ENCODE measurements around the gene NARS2. TPM values are rescaled to one million over a fixed set of nuclear protein-coding genes. Genes with fewer than 3 reads are reported as not detected.

NARS2 gene
- total RNA-seq, 1 experiment from 2014 or later: 46.7 TPM

- Histone ChIP-seq H3K4me1 (ENCODE audit: insufficient read depth, low read length, poor library complexity, severe bottlenecking) (no peaks in the 10 kb centered on the region), H3K4me3 (ENCODE audit: low read depth, low read length, poor library complexity, severe bottlenecking) (no peak overlapping the region), H3K36me3 (ENCODE audit: insufficient read depth, low read length, poor library complexity, severe bottlenecking) (no peaks in the 10 kb centered on the region), H3K27me3 (replicated peaks; ENCODE audit: insufficient read depth, low read depth, low read length, poor library complexity) (no peaks in the 10 kb centered on the region), H3K27ac (ENCODE audit: low read depth, low read length, poor library complexity, severe bottlenecking) (no peak overlapping the region), H3K9me3 (ENCODE audit: low read depth, low read length, poor library complexity, severe bottlenecking) (no peaks in the 10 kb centered on the region)
- ChIA-PET CTCF (no interaction called here), POLR2A (ENCODE audit: low non-redundant PET) (no interaction called here)
- TF ChIP-seq CTCF (conservative IDR thresholded peaks at IDR 0.05; ENCODE audit: low read depth, low read length) (no peak), EZH2 (IDR thresholded peaks at IDR 0.05; ENCODE audit: borderline replicate concordance, low read depth, low read length, poor library complexity, severe bottlenecking) (no peak)
- no peak for DNase-seq (ENCODE audit: low spot score)
- intact Hi-C loops (cut with micrococcal nuclease; ENCODE audit: unreplicated experiment): no loop called here
- BruUV-seq (replicated peaks): no TSS peak
Measured at GRCh38 chr11:78547931-78548705, 26.5 kb downstream of the NARS2 start.

- Histone ChIP-seq H3K9me3 (ENCODE audit: low read depth, low read length, poor library complexity, severe bottlenecking) (no peaks in the 10 kb centered on the region), H3K36me3 (ENCODE audit: insufficient read depth, low read length, poor library complexity, severe bottlenecking) (no peaks in the 10 kb centered on the region), H3K27me3 (replicated peaks; ENCODE audit: insufficient read depth, low read depth, low read length, poor library complexity) (no peaks in the 10 kb centered on the region), H3K27ac (ENCODE audit: low read depth, low read length, poor library complexity, severe bottlenecking) (peak overlapping the region; percentile 0), H3K4me3 (ENCODE audit: low read depth, low read length, poor library complexity, severe bottlenecking) (no peak overlapping the region), H3K4me1 (ENCODE audit: insufficient read depth, low read length, poor library complexity, severe bottlenecking) (peaks cover 6% of the 10 kb centered on the region)
- POLR2A ChIA-PET (ENCODE audit: low non-redundant PET): no interaction called here
- TF ChIP-seq CTCF (conservative IDR thresholded peaks at IDR 0.05; ENCODE audit: low read depth, low read length) (no peak), EZH2 (IDR thresholded peaks at IDR 0.05; ENCODE audit: borderline replicate concordance, low read depth, low read length, poor library complexity, severe bottlenecking) (no peak)
- peak; percentile 23 for DNase-seq (ENCODE audit: low spot score)
- BruUV-seq (replicated peaks): no TSS peak
- CTCF ChIA-PET: no interaction called here
- intact Hi-C loops (cut with micrococcal nuclease; ENCODE audit: unreplicated experiment): no loop called here
Measured at GRCh38 chr11:78542007-78542406, 32.7 kb downstream of the NARS2 start.

GRCh38 chr11:78541537-78541936 is 33.1 kb downstream of the NARS2 start:
- no TSS peak for BruUV-seq (replicated peaks)
- CTCF ChIA-PET: no interaction called here

More at GRCh38 chr11:78541537-78541936, 33.1 kb downstream of the NARS2 start:
- H3K4me3 ChIP-seq (ENCODE audit: low read depth, low read length, poor library complexity, severe bottlenecking): no peak overlapping the region
- no peaks in the 10 kb centered on the region for H3K9me3 ChIP-seq (ENCODE audit: low read depth, low read length, poor library complexity, severe bottlenecking)
- H3K4me1 ChIP-seq (ENCODE audit: insufficient read depth, low read length, poor library complexity, severe bottlenecking): peaks cover 6% of the 10 kb centered on the region
- H3K27me3 ChIP-seq (replicated peaks; ENCODE audit: insufficient read depth, low read depth, low read length, poor library complexity): no peaks in the 10 kb centered on the region
- H3K36me3 ChIP-seq (ENCODE audit: insufficient read depth, low read length, poor library complexity, severe bottlenecking): no peaks in the 10 kb centered on the region
- POLR2A ChIA-PET (ENCODE audit: low non-redundant PET): no interaction called here
- TF ChIP-seq CTCF (conservative IDR thresholded peaks at IDR 0.05; ENCODE audit: low read depth, low read length) (no peak), EZH2 (IDR thresholded peaks at IDR 0.05; ENCODE audit: borderline replicate concordance, low read depth, low read length, poor library complexity, severe bottlenecking) (no peak)
- intact Hi-C loops (cut with micrococcal nuclease; ENCODE audit: unreplicated experiment): no loop called here
- no peak for DNase-seq (ENCODE audit: low spot score)
- peak overlapping the region; percentile 0 for H3K27ac ChIP-seq (ENCODE audit: low read depth, low read length, poor library complexity, severe bottlenecking)
